HL-60/S4 (cell line): ENCODE results near the gene NUCKS1.

Experiments
- in situ Hi-C: fragments of 300-500 bp; cut with MboI; formaldehyde crosslinking; loops from 2 replicates; pipeline ENCODE4 v1.14.3; 2022; ENCODE audit warnings: low sequenced_read_pairs

The NUCKS1 gene

DNA sequence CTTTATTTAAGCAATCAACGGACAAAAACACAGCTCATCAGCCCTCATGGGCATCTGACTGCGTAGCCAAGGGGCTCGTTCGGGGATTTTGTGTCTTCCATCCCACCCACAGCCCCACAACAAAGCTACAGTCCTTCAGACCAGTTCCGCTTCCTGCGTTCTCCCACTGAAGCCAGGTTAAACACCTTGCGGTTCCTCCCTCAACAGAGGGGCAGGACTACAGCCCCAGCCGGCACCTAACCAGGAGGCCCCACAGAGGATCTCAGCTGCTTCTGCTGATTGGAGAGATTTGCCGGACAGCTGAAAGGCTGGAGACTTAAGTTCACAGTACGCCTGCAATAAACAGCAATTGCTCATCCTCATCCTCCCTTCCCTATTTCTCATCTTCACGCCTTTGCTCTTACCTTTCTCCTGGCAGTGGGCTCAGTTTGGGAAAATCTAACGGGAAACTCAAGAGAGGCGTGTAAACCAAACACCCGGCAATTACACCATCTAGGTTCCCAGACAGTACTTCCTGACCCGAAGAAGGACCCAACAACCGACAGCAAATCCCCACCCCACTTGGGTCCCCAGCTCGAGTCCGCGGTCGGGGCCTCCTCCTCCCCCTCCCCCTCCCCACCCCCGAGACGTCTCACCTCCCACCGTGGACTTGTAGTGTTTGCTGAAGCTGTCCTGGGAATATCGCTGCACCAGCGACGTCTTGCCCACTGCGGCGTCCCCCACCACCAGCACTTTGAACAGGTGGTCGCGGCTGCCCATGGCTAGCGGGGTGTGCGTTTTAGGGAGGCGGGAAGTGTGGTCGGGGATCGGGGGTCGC lies 24.4 kb upstream of the NUCKS1 start:
- in situ Hi-C loops, result no loop called here

DNA sequence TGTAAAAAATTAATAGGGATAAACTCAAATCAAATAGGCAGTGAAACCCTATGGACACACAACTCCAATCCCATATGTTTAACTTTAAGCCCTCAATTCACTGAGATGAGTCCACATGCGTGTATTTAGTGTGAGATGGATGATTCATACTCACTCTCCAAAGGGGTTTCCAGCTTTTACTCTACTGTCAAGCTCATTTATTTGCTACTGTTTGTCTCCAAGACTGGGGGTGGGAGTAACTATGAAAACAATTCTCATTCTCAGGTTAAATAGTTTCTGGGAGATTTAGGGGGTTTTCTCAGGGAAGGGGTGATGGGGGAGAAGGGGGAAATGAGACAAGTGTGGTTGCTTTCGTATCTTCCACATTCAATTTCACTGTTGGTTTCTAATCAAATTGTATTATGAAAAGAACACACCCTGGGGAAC lies 22.6 kb upstream of the NUCKS1 start:
- in situ Hi-C loops, result no loop called here

DNA sequence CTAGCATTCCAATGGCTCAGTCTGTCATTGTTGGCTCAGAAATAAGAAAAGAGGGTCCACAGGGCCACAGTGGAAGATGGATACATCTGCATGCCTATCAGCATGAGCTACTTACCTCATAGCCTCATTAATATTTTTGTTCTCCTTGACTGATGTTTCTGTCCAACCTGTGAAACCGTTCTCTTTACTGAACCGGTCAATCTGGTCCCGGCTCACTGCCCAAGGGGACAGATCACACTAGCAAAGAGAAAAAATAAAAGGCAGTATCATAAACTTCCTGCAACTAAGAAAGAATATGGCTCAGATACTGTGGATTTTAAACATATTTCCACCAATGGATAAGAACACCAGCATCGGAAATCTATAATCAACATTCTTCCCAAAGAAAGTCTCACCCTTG lies 20.6 kb upstream of the NUCKS1 start:
- in situ Hi-C loops, result no loop called here

DNA sequence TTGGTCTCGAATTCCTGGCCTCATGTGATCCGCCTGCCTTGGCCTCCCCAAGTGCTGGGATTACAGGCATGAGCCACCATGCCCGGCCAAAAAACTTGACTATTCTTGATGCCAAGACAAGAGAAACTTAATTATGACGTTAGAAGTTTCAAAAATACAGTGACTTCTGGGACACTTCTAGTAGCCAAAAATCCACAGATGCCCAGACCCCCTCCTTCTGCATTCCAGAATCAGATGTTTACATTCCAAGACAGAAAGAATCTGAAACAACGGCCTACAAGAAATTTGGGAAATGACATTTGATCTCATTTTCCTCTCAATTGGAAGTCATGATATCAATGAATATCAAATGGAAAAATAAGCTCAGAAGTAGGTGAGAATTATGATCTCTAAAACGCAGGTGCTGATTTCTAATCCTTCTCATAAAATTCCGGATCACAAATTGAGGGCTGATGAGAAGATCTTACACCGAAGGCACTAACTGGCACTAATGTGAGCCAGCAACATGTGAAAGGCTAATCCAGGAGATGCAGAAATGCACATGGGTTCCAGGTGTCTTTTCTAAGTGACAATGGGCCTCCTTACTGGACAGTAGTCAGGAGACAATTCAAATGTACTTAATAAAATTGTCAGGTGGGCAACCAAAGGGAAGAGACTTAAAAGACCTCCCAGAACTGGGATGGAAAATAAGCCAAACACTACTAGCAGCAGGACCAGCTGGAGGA lies 19.8 kb upstream of the NUCKS1 start:
- in situ Hi-C loops, result no loop called here

DNA sequence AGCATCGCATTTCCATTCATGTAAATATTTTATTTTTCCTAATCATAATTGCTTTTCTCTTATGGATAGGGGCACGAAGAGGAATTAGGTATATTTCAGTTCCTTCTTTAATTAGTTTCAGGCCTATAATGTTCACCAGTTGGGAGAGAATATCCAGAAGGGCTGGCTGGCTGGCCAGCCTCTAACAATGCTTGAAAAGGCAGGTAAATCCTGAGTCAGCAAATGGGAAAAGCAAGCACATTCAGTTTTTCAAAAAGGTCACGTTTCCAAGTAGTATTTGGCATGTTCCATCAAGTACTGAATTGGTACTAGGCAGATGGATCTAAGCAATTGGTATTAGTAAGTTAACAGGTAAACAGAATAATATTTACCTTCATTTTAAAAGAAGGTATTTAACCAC lies 17.3 kb upstream of the NUCKS1 start:
- in situ Hi-C loops, result no loop called here

DNA sequence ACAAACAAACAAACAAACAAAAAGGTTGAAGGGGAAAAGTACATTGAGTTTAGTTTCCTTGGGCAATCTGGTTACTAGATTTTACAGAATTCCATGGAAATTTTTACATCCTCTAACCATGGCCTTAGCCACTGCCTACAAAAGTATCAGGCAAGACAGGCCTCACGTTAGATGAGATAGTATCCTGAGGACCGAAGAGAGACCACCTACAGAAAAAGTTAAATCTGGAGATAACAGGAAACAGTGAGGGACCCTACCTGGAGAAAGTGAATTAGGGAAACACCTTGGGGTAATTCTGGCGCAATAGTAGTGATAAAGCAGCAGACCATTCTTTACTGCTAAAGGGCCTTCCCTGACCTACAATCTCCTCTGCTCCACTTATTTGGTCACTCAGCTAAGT lies 16.6 kb upstream of the NUCKS1 start:
- in situ Hi-C loops, result no loop called here

DNA sequence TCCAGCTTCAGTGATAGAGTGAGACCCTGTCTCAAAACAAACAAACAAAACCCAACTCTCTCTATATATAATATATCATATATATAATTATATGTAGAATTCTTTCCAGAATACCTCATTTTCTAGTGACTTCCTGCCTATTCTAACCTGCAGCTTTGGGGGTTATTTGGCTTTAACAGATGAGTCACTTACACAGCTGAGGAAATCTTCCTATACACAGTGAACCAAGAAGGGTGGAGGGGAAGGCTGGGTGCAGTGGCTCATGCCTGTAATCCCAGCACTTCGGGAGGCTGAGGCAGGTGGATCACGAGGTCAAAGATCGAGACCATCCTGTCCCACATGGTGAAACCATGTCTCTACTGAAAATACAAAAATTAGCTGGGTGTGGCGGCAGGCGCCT lies 16.1 kb upstream of the NUCKS1 start:
- in situ Hi-C loops, result no loop called here

DNA sequence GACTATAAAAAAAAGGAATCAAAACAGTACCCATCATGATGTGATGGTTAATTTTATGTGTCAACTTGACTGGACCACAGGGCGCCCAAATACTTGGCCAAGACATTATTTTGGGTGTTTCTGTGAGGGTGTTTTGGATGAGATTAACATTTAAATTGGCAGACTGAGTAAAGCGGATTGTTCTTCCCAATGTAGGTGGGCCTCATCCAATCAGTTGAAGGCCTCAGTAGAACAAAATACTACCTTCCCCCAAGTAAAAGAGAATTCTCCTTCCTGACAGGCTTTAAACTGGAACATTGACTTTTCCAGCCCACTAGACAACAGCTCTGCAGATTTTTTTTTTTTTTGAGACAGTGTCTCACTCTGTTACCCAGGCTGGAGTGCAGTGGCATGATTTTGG lies 14.6 kb upstream of the NUCKS1 start:
- in situ Hi-C loops, result no loop called here

DNA sequence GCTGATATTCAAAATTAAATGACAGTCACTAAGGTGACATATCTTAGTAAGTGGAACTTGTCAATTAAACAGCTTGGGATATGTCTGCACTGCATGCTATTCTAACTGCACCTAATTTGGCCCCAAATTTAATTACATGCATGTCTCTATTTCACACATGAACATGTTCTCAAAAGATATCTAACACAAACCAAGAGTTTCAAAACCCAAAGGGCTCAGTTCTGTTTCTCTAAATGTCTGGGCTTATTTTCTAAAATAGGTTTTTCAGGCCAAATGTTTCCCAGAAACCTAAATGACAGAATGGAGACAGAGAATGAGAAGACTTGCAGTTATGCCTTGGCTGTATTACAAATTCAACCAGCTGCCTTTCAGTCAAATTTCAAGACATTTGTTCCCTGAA lies 14.0 kb upstream of the NUCKS1 start:
- in situ Hi-C loops, result no loop called here

DNA sequence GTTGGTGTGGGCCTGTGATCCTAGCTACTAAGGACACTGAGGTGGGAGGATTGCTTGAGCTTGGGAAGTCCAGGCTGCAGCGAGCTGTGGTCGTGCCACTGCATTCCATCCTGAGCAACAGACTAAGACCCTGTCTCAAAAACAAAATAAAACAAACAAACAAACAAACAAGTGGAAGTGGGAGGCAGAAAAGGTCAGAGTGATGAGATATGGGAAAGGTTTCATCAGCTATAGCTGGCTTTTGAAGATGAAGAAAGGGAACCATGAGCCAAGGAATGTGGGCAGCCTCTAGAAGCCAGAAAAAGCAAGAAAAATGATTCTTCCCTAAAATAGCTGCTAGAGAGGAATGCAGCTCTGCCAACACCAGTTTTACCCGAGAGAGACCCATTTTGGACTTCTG lies 10.6 kb upstream of the NUCKS1 start:
- in situ Hi-C loops, result no loop called here

DNA sequence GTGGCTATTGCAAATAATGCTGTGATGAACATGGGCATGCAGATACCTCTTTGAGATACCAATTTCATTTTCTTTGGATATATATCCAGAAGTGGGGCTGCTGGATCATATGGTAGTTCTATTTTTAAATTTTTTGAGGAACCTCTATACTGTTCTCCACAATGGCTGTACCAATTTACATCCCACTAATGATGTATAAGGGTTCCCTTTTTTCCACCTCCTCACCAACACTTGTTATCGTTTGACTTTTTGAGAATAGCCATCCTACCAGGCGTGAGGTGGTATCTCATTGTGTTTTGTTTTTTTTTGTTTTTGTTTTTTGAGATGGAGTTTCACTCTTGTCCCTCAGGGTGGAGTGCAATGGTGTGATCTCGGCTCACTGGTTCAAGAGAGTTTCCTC lies 6.6 kb upstream of the NUCKS1 start:
- in situ Hi-C loops, result no loop called here

DNA sequence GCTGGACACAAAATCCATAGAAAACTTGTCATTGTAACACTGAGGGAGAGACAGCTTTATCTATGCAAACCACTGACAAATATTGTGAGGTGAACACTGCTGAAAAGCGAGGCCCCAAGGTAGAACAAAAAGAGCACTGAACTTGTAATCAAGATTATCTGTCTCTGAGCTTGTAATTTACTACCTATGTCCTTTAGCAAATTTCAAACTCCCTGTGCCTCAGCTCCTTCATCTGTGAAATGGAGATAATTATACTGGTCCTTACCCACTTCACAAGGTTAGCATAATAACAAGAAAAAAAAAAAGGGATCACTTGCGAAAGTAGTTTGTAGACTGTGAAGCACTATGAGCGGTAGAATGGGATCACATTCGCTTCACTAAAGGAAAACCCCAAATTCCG lies 4.9 kb upstream of the NUCKS1 start:
- in situ Hi-C loops, result no loop called here

DNA sequence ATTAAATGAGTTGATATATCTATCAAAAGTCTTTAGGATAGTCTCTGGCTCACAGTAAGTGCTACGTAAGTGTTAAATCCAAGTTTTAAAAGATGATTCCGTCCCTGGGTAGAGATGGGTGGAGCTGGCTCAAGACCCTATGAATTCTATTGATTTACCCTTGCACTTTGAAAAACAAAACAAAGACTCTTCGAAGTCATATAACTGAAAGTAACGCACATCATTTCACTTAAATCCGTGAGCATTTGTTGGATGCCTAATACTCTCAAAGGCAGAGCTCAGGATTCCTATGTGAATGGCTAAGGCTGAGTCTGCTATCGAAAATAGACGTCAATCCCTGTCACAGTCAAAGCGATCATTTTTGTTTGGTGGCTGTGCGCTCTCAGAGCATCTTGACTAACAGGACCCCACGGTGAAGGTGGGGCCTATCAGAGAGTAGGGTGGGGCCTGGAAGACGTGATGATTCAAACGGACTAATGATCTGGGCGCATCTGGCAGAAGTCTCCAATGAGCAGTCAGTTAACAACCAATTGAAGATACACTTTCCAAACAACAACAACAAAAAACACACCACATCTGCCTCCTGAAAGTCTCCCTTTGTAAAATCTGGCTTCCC lies 1.2 kb upstream of the NUCKS1 start:
- in situ Hi-C loops, result no loop called here

DNA sequence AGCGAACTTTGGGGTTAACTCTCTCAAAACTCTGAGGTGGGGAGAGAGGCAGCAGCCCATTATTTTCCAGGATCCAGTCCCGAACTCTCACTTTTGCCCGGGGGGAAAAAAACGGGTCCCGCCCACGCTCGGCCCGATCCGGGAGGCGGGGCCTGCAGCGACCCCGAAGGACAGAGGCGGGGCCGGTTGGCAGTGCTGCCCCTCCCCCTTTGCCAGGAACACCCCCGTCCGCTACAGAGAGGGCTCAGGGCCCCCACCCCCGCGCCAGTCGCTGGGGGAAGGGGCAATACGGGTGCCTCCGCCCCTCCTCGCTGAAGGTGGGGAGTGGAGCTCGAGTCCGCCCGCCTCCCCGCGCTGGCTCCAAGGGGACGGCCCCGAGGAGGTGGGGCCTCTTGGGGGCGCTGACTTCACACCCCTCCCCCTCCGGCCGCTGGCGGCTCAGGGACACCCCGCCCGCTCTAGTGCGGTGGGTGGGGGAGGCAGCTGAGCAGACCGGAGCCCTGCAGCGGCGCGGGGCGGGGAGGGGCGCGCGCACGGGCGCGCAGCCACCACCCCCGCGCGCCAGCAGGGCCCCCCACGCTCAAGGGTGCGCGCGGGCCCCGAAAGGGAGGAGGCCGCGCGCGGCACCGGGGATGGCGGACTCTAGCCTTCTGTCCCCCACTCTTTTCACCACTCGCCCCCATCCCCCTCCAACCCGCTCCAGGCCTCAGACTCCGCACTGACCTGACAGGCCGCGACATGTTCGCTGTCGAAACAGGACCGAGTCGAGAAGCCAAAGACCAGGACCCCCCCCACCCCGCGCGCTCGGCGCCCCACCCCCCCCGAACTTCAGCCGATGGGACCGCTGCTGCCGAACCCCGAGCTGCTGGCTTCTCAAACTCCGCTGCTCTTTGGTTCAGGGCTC lies 496 bp downstream of the NUCKS1 start:
- in situ Hi-C loops, result no loop called here

DNA sequence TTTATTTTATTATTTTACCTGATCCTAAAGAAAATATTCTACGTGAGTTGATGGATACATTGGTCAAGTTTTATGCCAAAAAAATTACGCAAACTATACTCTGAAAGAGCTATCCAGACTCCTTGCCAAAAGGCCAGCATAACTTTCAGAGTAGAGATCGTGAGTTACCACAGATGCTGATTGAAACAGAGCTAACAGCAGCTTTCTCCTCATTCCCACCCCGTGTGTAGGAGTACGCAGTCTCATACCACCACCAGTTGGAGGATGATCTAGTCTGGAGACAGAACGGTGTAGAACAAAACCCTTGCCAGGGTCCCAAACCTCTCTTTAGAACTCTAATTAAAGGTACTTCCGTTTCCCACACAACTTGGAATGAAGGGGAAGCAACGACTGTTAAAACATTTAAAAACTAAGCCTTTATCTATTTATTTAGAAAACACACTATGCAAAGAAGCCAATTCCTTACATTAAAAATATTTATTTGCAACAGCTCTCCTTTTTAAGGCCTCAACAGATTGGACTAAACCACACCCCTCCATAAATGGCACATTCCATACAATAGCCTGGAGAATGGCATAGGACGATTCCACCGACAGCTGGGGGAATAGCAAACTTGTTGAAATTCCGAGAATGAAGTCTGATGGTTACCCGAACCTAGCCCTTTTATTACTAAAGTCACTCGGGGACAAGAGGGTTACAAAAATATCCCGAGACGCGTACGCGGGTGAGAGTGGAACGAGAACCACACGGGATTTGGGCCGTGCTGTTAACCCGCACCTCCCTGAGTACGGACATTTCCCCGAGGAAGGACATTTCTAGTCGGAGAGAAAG lies 1.4 kb downstream of the NUCKS1 start:
- in situ Hi-C loops, result no loop called here

DNA sequence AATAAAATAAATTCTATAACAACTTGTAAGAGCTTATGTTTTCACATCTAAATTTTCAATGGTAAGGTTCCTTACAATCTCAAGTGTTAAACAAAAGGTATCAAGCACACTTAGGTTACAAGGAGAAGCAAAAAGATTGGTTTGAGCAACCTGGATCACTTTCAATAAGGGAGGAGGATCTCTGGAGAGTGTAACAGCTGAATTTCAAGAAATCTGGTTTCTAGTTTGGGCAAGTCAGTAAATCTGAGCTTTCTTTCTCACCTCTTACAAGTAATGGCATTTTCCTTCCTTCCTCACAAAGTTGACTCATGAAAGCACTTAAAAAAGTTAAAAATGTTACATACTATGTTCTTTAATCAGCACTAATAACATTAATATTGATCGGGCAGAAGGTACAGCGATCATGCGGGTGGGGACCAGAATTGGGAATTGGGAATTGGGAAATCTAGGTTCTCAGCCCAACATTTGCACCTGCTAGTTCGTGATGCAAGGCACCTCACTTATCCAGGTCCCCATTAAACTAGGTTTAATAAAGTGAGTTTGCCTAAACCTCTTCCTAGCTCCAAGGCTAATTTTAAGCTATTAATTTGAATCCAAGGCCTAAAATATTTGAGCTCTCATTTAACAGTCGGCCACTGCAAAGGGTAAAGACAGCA lies 3.1 kb downstream of the NUCKS1 start:
- in situ Hi-C loops, result no loop called here

DNA sequence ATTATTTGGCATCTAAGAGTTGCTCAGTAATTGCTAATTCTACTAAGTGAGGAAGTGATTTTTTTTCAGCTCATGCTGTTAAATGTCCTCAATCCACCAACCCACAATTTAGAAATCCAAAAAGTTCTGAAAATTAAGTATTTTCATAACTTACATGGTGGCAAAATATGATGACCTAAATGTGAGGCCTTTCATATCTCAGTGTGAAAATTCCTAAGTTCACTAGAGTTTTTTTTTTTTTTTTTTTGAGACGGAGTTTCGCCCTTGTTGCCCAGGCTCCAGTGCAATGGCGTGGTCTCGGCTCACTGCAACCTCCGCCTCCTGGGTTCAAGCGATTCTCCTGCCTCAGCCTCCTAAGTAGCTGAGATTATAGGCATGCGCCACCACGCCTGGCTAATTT lies 5.6 kb downstream of the NUCKS1 start:
- in situ Hi-C loops, result no loop called here

DNA sequence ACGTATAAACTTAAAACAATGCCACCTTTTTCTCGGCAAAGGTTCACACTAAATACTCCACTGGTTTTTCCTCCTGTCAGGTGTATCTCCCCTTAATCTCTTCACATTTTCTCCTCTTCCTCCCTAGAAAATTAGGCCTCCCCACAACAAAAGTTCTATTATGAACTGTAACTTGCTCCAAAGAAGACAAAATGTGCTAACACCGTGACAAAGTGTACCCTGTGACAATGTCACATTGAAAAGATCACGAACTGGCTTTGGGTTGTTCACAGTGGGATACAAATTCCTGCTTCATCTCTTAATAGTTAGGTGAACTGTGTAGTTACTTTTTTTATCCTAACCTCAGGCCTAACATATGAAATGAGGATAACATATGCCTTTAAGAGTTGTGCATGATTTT lies 6.0 kb downstream of the NUCKS1 start:
- in situ Hi-C loops, result no loop called here

DNA sequence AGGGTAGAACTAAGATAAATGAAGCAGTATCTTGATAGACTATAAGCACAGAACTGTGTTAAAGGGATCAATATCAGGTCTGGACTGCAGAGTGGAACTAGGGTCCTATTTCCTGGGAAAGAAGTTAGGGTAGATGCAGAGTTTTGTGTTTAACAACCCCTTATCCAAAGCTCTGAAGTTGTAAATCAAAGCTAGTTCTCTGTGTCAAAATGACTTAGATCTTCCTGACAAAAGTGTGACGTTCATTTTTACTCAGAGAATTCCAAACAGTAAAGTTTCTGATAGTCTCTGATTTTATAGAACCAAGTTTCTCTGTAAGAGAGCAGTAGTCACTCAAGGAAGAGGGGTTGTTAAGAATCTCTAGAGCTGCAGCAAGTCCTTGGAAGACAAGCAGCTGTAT lies 8.3 kb downstream of the NUCKS1 start:
- in situ Hi-C loops, result no loop called here
